Adipose tissue (tissue), 3 donors: ENCODE results near the gene ZNF8. TPM values are rescaled to one million over a fixed set of nuclear protein-coding genes. Genes with fewer than 3 reads are reported as not detected.
"Not testable (repeated sequence)": the region's sequence is repeated elsewhere in the genome, so short reads cannot be mapped to it uniquely, and the experiment has no call there.

Experiments used
- H3K27ac ChIP-seq: one replicate; pipeline ENCODE4 v1.5.1; 2013; ENCODE audit warnings: low read depth, low read length
- WGBS, 3 donors: extraction: QIAGEN DNeasy Blood & Tissue Kit; methylation state at CpG; one replicate each; pipeline ENCODE4 v1.1.7; 2013; 5-methylcytosine and 5-hydroxymethylcytosine counted together
- polyA plus RNA-seq, 3 donors: library from polyadenylated mRNA; stranded (reverse); fragments of 200-250 nt; gene quantifications; one replicate each; pipeline ENCODE4 v1.2.3, GENCODE V29; 2013
- donor health status: healthy with polysubstance abuse.
- donor health status: Bipolar disorder and iron deficiency.
- donor health status: healthy.

The ZNF8 gene
- polyA plus RNA-seq, 3 donors = 0.68 to 1.1 (median 0.90) TPM

GRCh38 chr19:58284199-58284598 lies 5.4 kb downstream of the ZNF8 start:
- H3K27ac ChIP-seq = no peak overlapping the region
- WGBS, 3 donors = 92 to 95% (median 94%) methylated on average over 7 of the region's 7 CpGs

- 96 to 98% (median 97%) methylated on average over 7 of the region's 7 CpGs for WGBS, 3 donors
- H3K27ac ChIP-seq = no peak overlapping the region
Observed at GRCh38 chr19:58291943-58292342, 13.2 kb downstream of the ZNF8 start.

- 97 to 99% (median 98%) methylated on average over 22 of the region's 22 CpGs for WGBS, 3 donors
Observed at GRCh38 chr19:58294743-58295374, 16.1 kb downstream of the ZNF8 start.

GRCh38 chr19:58296104-58296503 lies 17.3 kb downstream of the ZNF8 start:
- WGBS, 3 donors = 82 to 93% (median 85%) methylated on average over 7 of the region's 7 CpGs
- H3K27ac ChIP-seq = no peak overlapping the region

More at GRCh38 chr19:58294743-58295374, 16.1 kb downstream of the ZNF8 start:
- no peak overlapping the region for H3K27ac ChIP-seq

GRCh38 chr19:58300620-58301019 lies 21.9 kb downstream of the ZNF8 start:
- no peak overlapping the region for H3K27ac ChIP-seq
- 92 to 96% (median 95%) methylated on average over 7 of the region's 7 CpGs for WGBS, 3 donors

- 87 to 92% (median 90%) methylated on average over 7 of the region's 7 CpGs for WGBS, 3 donors
- no peak overlapping the region for H3K27ac ChIP-seq
Observed at GRCh38 chr19:58304255-58304654, 25.5 kb downstream of the ZNF8 start.

- H3K27ac ChIP-seq = no peak overlapping the region
- WGBS, 3 donors = 13 to 36% (median 16%) methylated on average over 7 of the region's 7 CpGs
Observed at GRCh38 chr19:58304748-58305064, 26.0 kb downstream of the ZNF8 start.

GRCh38 chr19:58305065-58305931 lies 26.5 kb downstream of the ZNF8 start, which contains the start of gene ERVK3-1:
TSS of gene ERVK3-1 (plus strand) at chr19:58305377. CDS start at chr19:58312169, 6,792 bp downstream.
- 0 to 1% (median 1%) methylated on average over 55 of the region's 55 CpGs for WGBS, 3 donors

GRCh38 chr19:58305932-58306323 lies 27.2 kb downstream of the ZNF8 start:
- WGBS, 3 donors = 45 to 80% (median 69%) methylated on average over 12 of the region's 12 CpGs
- no peak overlapping the region for H3K27ac ChIP-seq

More at GRCh38 chr19:58305065-58305931, 26.5 kb downstream of the ZNF8 start, which contains the start of gene ERVK3-1:
- H3K27ac ChIP-seq = peak within 1 kb of the TSS; percentile 30

GRCh38 chr19:58307736-58308135 lies 29.0 kb downstream of the ZNF8 start:
- H3K27ac ChIP-seq = no peak overlapping the region
- 84 to 94% (median 87%) methylated on average over 4 of the region's 4 CpGs for WGBS, 3 donors

- WGBS, 3 donors = 61 to 68% (median 64%) methylated on average over 13 of the region's 13 CpGs
- H3K27ac ChIP-seq = not testable (repeated sequence)
Observed at GRCh38 chr19:58310685-58311084, 31.9 kb downstream of the ZNF8 start.

- no peak overlapping the region for H3K27ac ChIP-seq
- 92 to 94% (median 93%) methylated on average over 7 of the region's 7 CpGs for WGBS, 3 donors
Observed at GRCh38 chr19:58311345-58311865, 32.6 kb downstream of the ZNF8 start.

GRCh38 chr19:58315580-58315979 lies 36.8 kb downstream of the ZNF8 start:
- 93 to 100% (median 95%) methylated on average over 2 of the region's 2 CpGs for WGBS, 3 donors
- no peak overlapping the region for H3K27ac ChIP-seq

GRCh38 chr19:58317476-58318072 lies 38.8 kb downstream of the ZNF8 start:
- WGBS, 3 donors = 69 to 71% (median 70%) methylated on average over 7 of the region's 7 CpGs
- H3K27ac ChIP-seq = no peak overlapping the region

GRCh38 chr19:58318297-58318696 lies 39.5 kb downstream of the ZNF8 start:
- H3K27ac ChIP-seq = no peak overlapping the region
- WGBS, 3 donors = 77 to 84% (median 80%) methylated on average over 4 of the region's 4 CpGs

GRCh38 chr19:58319241-58319640 lies 40.5 kb downstream of the ZNF8 start:
- H3K27ac ChIP-seq = no peak overlapping the region
- WGBS, 3 donors = 92 to 96% (median 93%) methylated on average over 10 of the region's 10 CpGs

GRCh38 chr19:58325311-58326022 lies 46.7 kb downstream of the ZNF8 start:
- no peak overlapping the region for H3K27ac ChIP-seq
- WGBS, 3 donors = 71 to 90% (median 84%) methylated on average over 6 of the region's 6 CpGs

- H3K27ac ChIP-seq = no peak overlapping the region
- WGBS, 3 donors = 3 to 7% (median 5%) methylated on average over 9 of the region's 9 CpGs
Observed at GRCh38 chr19:58326501-58326913, 47.8 kb downstream of the ZNF8 start.
